Anterior cingulate cortex (tissue), 58 donors: ENCODE measurements around the gene RANGAP1.

Experiments
- DNase-seq, 58 donors: peaks; one replicate each; lab custom pipeline; 2025; lab: John Stamatoyannopoulos, UW

RANGAP1 gene

DNA sequence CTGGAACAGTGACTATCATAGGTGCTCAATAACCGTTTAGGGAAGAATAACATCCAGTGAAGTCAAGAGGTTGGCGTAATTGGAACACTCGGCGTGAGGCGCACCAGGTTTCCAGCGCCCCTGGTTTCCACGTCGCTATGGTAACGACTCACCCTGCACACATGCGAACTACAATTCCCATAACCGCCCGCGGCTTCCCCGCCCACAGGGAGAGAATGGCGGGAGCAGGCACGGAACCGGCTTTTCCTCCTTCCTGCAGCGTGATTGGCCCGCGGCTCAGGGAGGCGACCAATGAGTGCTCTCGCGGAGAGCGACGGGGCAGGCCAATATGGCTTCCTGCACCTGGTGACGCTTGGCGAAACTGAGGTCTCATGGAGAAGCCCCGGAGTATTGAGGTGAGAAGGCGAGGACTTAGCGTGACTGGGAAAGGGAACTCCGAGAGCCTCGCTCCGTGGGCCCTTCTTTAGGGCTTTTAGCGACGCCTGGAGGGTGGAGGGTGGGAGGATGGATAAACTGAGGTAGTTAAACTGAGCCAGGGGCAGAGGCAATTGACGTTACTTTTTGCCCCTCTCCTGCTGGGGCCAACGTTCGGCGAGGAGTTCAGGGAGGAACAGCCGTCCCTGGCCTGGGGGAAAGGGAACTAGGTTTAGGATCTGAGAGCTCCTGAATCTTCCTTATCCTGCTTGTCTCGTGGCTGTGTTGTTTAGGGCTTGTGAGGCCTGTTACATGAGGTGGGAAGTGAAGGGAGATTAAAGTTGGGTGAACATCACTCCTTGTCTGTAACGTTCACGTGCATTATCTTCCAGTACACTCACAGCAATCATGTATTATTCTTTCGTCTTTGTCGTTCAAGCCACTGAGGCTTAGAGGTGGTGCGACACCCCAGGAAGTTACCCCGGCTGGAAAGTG is 80.7 kb downstream of the RANGAP1 start, which contains the start of gene L3MBTL2:
Gene L3MBTL2, plus strand, starts transcription at position 321 of the 909 bp plus-strand sequence. Its CDS starts 51 bp downstream, at position 372.
- DNase-seq, result peak; percentile 85 to 99 (median 96)

DNA sequence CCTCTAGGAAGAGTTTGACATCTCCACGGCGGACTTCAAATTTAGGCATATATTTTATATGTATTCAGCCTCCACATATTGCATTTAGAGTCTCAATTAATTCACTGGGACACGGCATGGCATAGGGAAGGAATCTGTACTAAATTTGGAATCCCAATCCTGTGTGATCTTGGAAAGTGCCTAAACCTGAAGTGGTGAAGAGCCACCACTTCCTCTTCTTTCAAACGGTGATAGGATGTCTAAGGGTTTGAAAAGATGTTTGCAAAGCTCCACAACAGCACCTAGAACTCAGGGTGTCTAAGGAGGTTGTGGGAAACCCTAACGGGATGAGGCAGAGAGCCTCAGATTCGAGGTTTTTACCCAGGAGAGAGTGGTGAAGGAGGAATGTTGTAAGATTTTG is 81.9 kb downstream of the RANGAP1 start:
- DNase-seq, result no peak

DNA sequence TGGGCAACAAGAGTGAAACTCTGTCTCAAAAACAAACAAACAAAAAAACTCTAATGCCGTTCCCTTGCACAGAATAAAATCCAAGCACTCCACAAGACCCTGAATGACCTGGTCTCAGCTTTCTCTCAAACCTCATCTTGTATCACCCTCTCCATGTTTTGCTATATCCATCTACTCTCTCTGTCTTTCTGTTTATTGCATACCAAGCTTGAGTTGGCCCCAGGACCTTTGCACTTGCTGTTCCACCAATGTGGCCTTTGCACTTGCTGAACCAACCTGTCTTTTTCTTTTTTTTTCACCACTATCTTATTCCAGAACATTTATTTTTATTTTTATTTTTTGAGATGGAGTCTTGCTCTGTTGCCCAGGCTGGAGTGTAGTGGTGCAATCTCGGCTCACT is 82.9 kb downstream of the RANGAP1 start:
- no peak for DNase-seq

DNA sequence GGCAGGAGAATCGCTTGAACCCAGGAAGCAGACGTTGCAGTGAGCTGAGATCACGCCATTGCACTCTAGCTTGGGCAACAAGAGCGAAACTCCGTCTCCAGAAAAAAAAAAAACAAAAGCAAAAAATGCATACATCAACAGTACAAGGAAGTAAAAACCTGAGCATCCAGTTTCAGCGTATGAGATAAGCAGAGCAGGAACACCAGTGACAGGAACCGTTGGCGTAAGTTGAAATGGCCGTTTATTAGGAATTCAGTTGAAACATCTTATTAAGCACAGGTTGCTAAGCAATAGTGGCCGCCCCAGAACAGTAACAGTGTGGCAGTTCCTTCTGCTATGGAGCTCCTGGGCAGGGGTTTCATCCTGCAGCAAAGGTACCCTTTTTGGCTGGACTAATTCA is 84.8 kb downstream of the RANGAP1 start:
- no peak for DNase-seq

DNA sequence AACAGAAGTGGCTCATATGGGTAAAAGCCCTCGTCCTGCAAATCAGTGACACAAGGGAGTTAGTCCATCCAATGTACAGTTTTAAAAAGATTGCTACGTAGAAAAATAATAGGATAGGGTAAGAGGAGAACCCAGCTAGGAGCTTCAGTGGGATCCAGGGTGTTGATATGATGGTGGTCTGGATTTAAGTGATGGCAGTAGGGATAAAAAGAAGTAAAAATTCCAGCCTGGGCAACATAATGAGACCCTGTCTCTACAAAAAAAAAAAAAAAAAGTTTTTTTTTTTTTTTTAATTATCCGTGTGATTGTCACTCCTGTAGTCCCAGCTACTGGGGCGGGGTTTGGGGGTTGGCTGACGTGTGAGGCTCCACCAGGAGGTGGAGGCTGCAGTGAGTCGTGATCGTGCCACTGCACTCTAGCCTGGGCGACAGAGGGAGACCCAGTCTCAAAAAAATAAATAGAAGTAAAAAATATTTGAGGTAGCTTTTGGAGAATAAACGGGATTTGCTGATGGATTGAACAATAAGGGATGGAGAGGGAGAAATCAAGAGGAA is 87.9 kb downstream of the RANGAP1 start:
- DNase-seq, result peak in 8 of 58 donors; percentile 1 to 38 (median 12)

DNA sequence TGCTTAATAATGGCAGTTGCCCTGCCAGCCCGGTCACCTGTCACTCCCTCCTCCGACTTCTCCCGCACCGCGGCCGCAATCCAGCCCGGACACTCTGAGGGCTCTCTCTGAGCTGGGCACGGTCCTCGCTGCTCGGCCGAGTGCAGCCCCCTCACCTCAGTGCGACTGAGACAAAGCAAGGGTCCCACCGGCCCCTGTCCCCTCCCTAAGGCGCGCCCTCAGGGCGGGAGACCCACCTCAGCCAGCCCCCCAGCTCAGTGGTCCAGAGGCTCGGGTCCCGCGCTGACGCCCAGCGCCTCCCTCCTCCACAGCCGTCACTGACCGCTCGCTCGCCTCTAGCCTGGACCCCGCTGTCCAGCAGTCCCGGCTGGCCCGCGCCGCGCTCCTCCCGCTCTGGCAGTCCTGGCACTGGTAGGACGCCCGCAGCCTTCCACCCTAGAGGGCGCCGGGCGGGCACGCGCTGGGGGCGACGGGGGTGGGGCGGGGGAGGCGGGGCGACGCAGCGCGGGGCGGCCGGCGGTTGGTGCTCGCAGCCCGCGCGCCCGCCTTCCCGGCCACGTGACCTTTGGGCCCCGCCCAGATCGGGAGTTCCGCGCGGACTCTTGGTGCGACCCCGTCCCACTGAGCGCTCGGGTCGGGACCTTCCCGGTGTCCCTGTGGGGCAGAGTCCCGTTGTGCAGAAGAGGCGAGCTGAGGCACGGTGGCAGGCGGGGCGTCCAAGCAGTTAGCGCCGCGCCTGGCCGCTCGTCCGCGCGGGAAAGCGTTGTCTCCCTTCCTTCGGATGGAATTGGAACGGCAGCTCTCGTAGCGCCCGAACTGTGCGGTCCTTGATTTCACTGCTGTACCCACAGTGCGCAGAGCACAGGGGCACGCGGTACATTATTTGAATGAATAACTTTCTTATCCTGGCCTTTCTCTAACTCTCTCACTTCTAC is 88.7 kb downstream of the RANGAP1 start:
- DNase-seq, result peak in 55 of 58 donors; percentile 18 to 87 (median 75)
